Measurements from ENCODE around the gene CPT1B. TPM values are rescaled to one million over a fixed set of nuclear protein-coding genes. Genes with fewer than 3 reads are reported as not detected.

The CPT1B gene
- total RNA-seq, 1 donor from 2014 or later = 81.2 TPM

- TF ChIP-seq CTCF (conservative IDR thresholded peaks at IDR 0.05) = no peak
- DNase-seq (ENCODE audit: low read depth, low spot score) = no peak
- Mint-ChIP-seq H3K36me3 (ENCODE audit: low read depth) (no peaks in the 10 kb centered on the region), H3K9me3 (no peaks in the 10 kb centered on the region), H3K4me1 (peaks cover 7% of the 10 kb centered on the region), H3K27ac (ENCODE audit: unreplicated experiment) (no peak overlapping the region), H3K27me3 (ENCODE audit: low read depth) (no peaks in the 10 kb centered on the region), H3K4me3 (peak overlapping the region; percentile 89)
Measured at GRCh38 chr22:50581031-50581949, 3.1 kb upstream of the CPT1B start.

- DNase-seq (ENCODE audit: low read depth, low spot score) = no peak
- no peaks in the 10 kb centered on the region for H3K27me3 Mint-ChIP-seq (ENCODE audit: low read depth)
- TF ChIP-seq CTCF (conservative IDR thresholded peaks at IDR 0.05) = no peak
- H3K9me3 Mint-ChIP-seq = no peaks in the 10 kb centered on the region
- H3K27ac Mint-ChIP-seq (ENCODE audit: unreplicated experiment) = no peak overlapping the region
- H3K4me1 Mint-ChIP-seq = peaks cover 7% of the 10 kb centered on the region
- H3K36me3 Mint-ChIP-seq (ENCODE audit: low read depth) = no peaks in the 10 kb centered on the region
- H3K4me3 Mint-ChIP-seq = peak overlapping the region; percentile 54
Measured at GRCh38 chr22:50579752-50580151, 1.5 kb upstream of the CPT1B start.

GRCh38 chr22:50578776-50579310 lies 616 bp upstream of the CPT1B start:
- Mint-ChIP-seq H3K27me3 (ENCODE audit: low read depth) (no peaks in the 10 kb centered on the region), H3K4me3 (no peak overlapping the region), H3K27ac (ENCODE audit: unreplicated experiment) (no peak overlapping the region), H3K36me3 (ENCODE audit: low read depth) (no peaks in the 10 kb centered on the region), H3K9me3 (no peaks in the 10 kb centered on the region), H3K4me1 (peaks cover 7% of the 10 kb centered on the region)
- TF ChIP-seq CTCF (conservative IDR thresholded peaks at IDR 0.05) = no peak
- no peak for DNase-seq (ENCODE audit: low read depth, low spot score)

DNA sequence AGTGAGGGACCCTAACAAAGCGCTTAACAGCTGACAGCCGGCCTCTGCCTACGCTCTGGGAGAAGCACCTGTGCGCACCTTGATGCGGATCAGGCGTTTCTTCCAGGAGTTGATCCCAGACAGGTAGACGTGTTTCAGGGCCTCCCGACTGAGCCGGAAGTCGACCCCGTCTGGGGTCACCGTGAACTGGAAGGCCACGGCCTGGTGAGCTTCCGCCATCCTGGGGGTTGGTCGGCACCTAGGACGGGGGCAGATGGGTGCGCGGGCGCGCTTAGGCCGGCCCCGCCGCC lies 585 bp downstream of the CPT1B start:
- Mint-ChIP-seq H3K27me3 (ENCODE audit: low read depth) (no peaks in the 10 kb centered on the region), H3K27ac (ENCODE audit: unreplicated experiment) (no peak overlapping the region), H3K4me3 (no peak overlapping the region), H3K4me1 (no peaks in the 10 kb centered on the region), H3K9me3 (no peaks in the 10 kb centered on the region), H3K36me3 (ENCODE audit: low read depth) (no peaks in the 10 kb centered on the region)
- no peak for DNase-seq (ENCODE audit: low read depth, low spot score)
- TF ChIP-seq CTCF (conservative IDR thresholded peaks at IDR 0.05) = no peak

GRCh38 chr22:50576806-50577696 lies 1.2 kb downstream of the CPT1B start:
- TF ChIP-seq CTCF (conservative IDR thresholded peaks at IDR 0.05) = no peak
- Mint-ChIP-seq H3K4me3 (peak overlapping the region; percentile 12), H3K36me3 (ENCODE audit: low read depth) (no peaks in the 10 kb centered on the region), H3K27me3 (ENCODE audit: low read depth) (no peaks in the 10 kb centered on the region), H3K27ac (ENCODE audit: unreplicated experiment) (no peak overlapping the region), H3K9me3 (no peaks in the 10 kb centered on the region), H3K4me1 (no peaks in the 10 kb centered on the region)
- DNase-seq (ENCODE audit: low read depth, low spot score) = no peak
